ENCODE data around the gene PPARGC1A.

PPARGC1A gene

DNA sequence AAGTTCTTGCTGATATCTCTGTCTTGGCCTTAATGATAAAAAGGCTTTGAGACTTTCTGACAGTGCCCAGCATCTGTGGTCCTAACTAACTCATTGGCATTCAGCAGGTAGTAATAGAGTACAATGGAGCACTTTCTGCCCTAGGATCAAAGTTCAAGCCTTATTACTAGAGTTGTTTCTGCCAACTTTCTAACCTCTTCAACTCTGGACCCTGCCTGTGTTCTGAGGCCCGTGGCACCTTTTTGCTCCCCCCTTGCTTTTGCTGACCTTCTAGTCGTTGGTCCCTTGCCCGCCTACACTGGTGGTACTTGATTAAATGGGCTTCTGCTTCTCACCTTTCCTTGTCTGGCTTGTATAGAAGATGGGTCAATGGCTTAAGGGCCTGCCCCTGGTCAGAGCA lies 126.3 kb downstream of the PPARGC1A start:
- peaks cover 0 to 5% (median 0%) of the 10 kb centered on the region in 5 donors for H3K4me1 ChIP-seq (ENCODE audit: control insufficient read depth in 5 of 5, insufficient read depth in 5 of 5, low read length in 5 of 5)
- no peaks in the 10 kb centered on the region for H3K36me3 ChIP-seq (ENCODE audit: control insufficient read depth in 5 of 5, insufficient read depth in 5 of 5, low read length in 5 of 5)
- no peak overlapping the region for H3K4me3 ChIP-seq (ENCODE audit: low read depth in 1 of 5, low read length in 5 of 5)
- H3K27ac ChIP-seq (ENCODE audit: low read depth, low read length) = no peak overlapping the region
- H3K9me3 ChIP-seq (ENCODE audit: control insufficient read depth in 5 of 5, low read length in 5 of 5) = no peaks in the 10 kb centered on the region
- no peaks in the 10 kb centered on the region for H3K27me3 ChIP-seq (ENCODE audit: control insufficient read depth in 5 of 5, insufficient read depth in 4 of 5, low read length in 5 of 5)
- no peak overlapping the region for H3K9ac ChIP-seq (ENCODE audit: low read length in 5 of 5)

DNA sequence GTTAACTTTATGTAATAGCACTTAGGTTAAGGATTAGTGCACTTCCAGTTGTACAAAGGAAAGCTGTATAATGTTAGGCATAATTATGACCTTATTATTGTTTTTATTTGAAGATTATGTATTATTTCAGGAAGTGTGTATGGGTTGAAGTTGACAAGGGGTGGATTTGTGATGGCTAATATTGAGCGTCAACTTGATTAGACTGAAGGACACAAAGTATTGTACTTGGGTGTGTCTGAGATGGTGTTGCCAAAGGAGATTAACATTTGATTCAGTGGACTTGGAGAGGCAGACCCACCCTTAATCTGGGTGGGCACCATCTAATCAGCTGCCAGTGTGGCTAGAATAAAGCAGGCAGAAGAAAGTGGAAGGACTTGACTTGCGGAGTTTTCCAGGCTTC lies 127.3 kb downstream of the PPARGC1A start:
- Histone ChIP-seq H3K9ac (ENCODE audit: low read length in 5 of 5) (no peak overlapping the region), H3K4me3 (ENCODE audit: low read depth in 1 of 5, low read length in 5 of 5) (no peak overlapping the region), H3K4me1 (ENCODE audit: control insufficient read depth in 5 of 5, insufficient read depth in 5 of 5, low read length in 5 of 5) (peaks cover 0 to 5% (median 0%) of the 10 kb centered on the region in 5 donors), H3K27me3 (ENCODE audit: control insufficient read depth in 5 of 5, insufficient read depth in 4 of 5, low read length in 5 of 5) (no peaks in the 10 kb centered on the region), H3K27ac (ENCODE audit: low read depth, low read length) (no peak overlapping the region), H3K9me3 (ENCODE audit: control insufficient read depth in 5 of 5, low read length in 5 of 5) (no peaks in the 10 kb centered on the region), H3K36me3 (ENCODE audit: control insufficient read depth in 5 of 5, insufficient read depth in 5 of 5, low read length in 5 of 5) (no peaks in the 10 kb centered on the region)

DNA sequence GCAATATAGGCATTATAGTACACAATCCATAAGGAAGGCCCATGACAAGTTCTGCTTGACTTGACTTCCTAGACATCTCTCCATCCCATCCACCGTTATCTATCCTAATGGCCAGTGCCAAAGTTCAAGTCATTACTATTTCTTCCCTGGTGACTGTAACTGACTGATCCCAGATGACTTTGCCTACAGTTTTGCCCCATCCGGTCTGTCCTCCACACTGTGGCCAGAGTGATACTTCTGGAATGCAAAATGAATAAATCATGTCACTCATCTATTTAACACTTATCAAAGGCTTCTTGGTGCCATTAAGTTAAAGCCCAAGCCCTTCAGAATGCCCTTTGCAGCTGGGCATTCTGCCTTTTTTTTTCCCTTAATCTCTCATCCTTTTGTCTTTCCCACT lies 130.8 kb downstream of the PPARGC1A start:
- no peaks in the 10 kb centered on the region for H3K36me3 ChIP-seq (ENCODE audit: control insufficient read depth in 5 of 5, insufficient read depth in 5 of 5, low read length in 5 of 5)
- no peak overlapping the region for H3K4me3 ChIP-seq (ENCODE audit: low read depth in 1 of 5, low read length in 5 of 5)
- no peaks in the 10 kb centered on the region for H3K4me1 ChIP-seq (ENCODE audit: control insufficient read depth in 5 of 5, insufficient read depth in 5 of 5, low read length in 5 of 5)
- no peaks in the 10 kb centered on the region for H3K27me3 ChIP-seq (ENCODE audit: control insufficient read depth in 5 of 5, insufficient read depth in 4 of 5, low read length in 5 of 5)
- H3K9ac ChIP-seq (ENCODE audit: low read length in 5 of 5) = no peak overlapping the region
- no peak overlapping the region for H3K27ac ChIP-seq (ENCODE audit: low read depth, low read length)
- no peaks in the 10 kb centered on the region for H3K9me3 ChIP-seq (ENCODE audit: control insufficient read depth in 5 of 5, low read length in 5 of 5)

DNA sequence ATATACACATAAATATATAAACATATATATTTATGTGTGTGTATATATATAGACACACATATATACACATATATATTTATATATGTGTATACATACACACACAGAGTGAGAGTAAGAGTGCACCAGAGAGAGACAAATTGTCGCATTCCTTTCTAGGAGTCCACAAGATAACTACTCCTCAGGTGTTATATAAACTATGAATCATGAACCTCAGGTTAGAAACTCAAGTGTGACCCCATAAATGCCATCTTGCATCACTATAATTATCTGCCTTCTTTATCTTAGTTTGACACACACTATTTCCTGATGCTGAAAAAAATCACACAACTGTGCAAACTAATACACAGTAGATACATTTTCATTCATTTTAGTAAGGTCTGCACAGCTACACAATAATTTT lies 135.2 kb downstream of the PPARGC1A start:
- no peaks in the 10 kb centered on the region for H3K4me1 ChIP-seq (ENCODE audit: control insufficient read depth in 5 of 5, insufficient read depth in 5 of 5, low read length in 5 of 5)
- no peak overlapping the region for H3K27ac ChIP-seq (ENCODE audit: low read depth, low read length)
- no peaks in the 10 kb centered on the region for H3K9me3 ChIP-seq (ENCODE audit: control insufficient read depth in 5 of 5, low read length in 5 of 5)
- no peaks in the 10 kb centered on the region for H3K27me3 ChIP-seq (ENCODE audit: control insufficient read depth in 5 of 5, insufficient read depth in 4 of 5, low read length in 5 of 5)
- H3K36me3 ChIP-seq (ENCODE audit: control insufficient read depth in 5 of 5, insufficient read depth in 5 of 5, low read length in 5 of 5) = no peaks in the 10 kb centered on the region
- no peak overlapping the region for H3K9ac ChIP-seq (ENCODE audit: low read length in 5 of 5)
- no peak overlapping the region for H3K4me3 ChIP-seq (ENCODE audit: low read depth in 1 of 5, low read length in 5 of 5)

DNA sequence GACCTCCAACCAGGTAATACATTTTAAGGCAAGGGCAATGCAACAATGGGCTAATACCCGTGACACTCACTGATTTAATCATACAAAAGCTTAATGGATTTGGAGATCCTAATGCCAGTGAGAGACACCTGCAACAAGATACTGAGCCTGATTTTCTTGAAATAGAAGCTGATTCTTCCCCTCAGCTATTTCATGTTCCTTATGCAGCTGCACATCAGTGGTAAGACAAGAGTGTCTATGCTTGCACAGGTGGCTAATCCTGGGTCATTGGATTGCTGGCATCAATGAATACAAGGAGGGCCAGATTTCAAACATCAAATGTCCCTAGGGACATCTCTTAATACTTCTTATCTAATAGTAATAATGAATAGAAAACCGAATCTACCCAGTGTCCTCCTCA lies 139.7 kb downstream of the PPARGC1A start:
- H3K27ac ChIP-seq (ENCODE audit: low read depth, low read length) = no peak overlapping the region
- no peak overlapping the region for H3K4me3 ChIP-seq (ENCODE audit: low read depth in 1 of 5, low read length in 5 of 5)
- H3K36me3 ChIP-seq (ENCODE audit: control insufficient read depth in 5 of 5, insufficient read depth in 5 of 5, low read length in 5 of 5) = no peaks in the 10 kb centered on the region
- H3K4me1 ChIP-seq (ENCODE audit: control insufficient read depth in 5 of 5, insufficient read depth in 5 of 5, low read length in 5 of 5) = no peaks in the 10 kb centered on the region
- H3K27me3 ChIP-seq (ENCODE audit: control insufficient read depth in 5 of 5, insufficient read depth in 4 of 5, low read length in 5 of 5) = no peaks in the 10 kb centered on the region
- H3K9ac ChIP-seq (ENCODE audit: low read length in 5 of 5) = no peak overlapping the region
- H3K9me3 ChIP-seq (ENCODE audit: control insufficient read depth in 5 of 5, low read length in 5 of 5) = peaks cover 0 to 3% (median 0%) of the 10 kb centered on the region in 5 donors

DNA sequence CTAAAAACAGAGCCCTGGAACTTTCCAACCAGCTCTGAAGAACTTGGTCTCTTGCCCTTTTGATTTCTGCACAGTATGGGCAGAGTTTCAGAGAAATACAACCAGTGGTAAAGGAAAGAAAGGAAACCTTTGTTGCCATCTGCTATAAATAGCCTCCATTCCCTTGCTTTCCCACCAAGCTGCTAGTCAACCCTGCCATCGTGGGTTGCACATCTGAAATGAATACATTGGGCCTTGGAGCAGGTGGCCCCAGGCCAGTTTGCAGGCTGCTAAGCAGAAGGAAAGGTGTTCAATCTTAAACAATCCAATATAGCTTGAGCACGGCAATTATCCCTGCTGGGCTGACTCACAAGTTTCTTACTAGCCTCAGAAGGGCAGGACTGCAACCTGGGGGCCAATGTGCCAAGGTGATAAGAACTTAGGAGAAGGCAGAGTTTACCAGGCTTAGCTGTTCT lies 142.5 kb downstream of the PPARGC1A start:
- H3K4me3 ChIP-seq (ENCODE audit: low read depth in 1 of 5, low read length in 5 of 5) = no peak overlapping the region
- H3K27me3 ChIP-seq (ENCODE audit: control insufficient read depth in 5 of 5, insufficient read depth in 4 of 5, low read length in 5 of 5) = no peaks in the 10 kb centered on the region
- H3K4me1 ChIP-seq (ENCODE audit: control insufficient read depth in 5 of 5, insufficient read depth in 5 of 5, low read length in 5 of 5) = no peaks in the 10 kb centered on the region
- H3K9ac ChIP-seq (ENCODE audit: low read length in 5 of 5) = no peak overlapping the region
- no peaks in the 10 kb centered on the region for H3K36me3 ChIP-seq (ENCODE audit: control insufficient read depth in 5 of 5, insufficient read depth in 5 of 5, low read length in 5 of 5)
- H3K9me3 ChIP-seq (ENCODE audit: control insufficient read depth in 5 of 5, low read length in 5 of 5) = peaks cover 0 to 6% (median 0%) of the 10 kb centered on the region in 5 donors
- no peak overlapping the region for H3K27ac ChIP-seq (ENCODE audit: low read depth, low read length)

DNA sequence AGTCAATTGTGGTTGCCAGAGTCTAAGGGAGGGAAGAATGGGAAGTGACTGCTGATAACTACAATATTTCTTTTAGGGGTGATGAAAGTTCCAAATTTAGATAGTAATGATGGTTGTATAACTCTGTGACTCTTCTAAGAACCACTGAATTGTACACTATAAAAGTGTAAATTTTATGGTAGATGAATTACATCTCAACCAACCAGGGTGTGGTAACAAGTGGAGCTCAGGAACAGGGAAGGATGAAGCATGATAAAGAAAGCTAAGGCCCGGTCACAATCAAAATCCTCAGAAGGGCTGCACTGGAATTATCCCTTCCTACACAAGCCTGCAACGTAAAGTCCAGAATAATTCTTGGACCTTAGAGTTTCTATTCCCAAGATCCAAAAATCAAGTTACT lies 143.2 kb downstream of the PPARGC1A start:
- no peaks in the 10 kb centered on the region for H3K36me3 ChIP-seq (ENCODE audit: control insufficient read depth in 5 of 5, insufficient read depth in 5 of 5, low read length in 5 of 5)
- no peaks in the 10 kb centered on the region for H3K4me1 ChIP-seq (ENCODE audit: control insufficient read depth in 5 of 5, insufficient read depth in 5 of 5, low read length in 5 of 5)
- H3K27ac ChIP-seq (ENCODE audit: low read depth, low read length) = no peak overlapping the region
- no peak overlapping the region for H3K4me3 ChIP-seq (ENCODE audit: low read depth in 1 of 5, low read length in 5 of 5)
- H3K9ac ChIP-seq (ENCODE audit: low read length in 5 of 5) = no peak overlapping the region
- peaks cover 0 to 6% (median 0%) of the 10 kb centered on the region in 5 donors for H3K9me3 ChIP-seq (ENCODE audit: control insufficient read depth in 5 of 5, low read length in 5 of 5)
- no peaks in the 10 kb centered on the region for H3K27me3 ChIP-seq (ENCODE audit: control insufficient read depth in 5 of 5, insufficient read depth in 4 of 5, low read length in 5 of 5)

DNA sequence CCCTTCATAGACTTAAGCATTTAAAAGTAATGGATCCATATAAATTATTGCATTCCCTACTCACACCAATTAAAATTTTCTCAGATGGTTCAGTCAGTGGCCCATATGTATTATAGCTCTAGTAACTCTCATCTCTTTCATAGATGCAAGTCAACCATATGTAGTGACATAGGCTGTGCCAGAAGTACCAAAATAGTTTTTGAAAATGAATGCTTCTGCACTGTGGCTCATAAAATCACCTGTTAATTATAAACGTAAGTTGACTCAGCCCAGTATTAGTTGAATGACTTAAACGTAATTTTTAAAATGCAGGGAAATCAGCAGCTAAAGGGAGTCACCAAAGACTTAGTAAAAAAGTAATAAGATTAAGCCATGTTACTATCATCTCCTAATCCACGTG lies 143.8 kb downstream of the PPARGC1A start:
- H3K27me3 ChIP-seq (ENCODE audit: control insufficient read depth in 5 of 5, insufficient read depth in 4 of 5, low read length in 5 of 5) = no peaks in the 10 kb centered on the region

DNA sequence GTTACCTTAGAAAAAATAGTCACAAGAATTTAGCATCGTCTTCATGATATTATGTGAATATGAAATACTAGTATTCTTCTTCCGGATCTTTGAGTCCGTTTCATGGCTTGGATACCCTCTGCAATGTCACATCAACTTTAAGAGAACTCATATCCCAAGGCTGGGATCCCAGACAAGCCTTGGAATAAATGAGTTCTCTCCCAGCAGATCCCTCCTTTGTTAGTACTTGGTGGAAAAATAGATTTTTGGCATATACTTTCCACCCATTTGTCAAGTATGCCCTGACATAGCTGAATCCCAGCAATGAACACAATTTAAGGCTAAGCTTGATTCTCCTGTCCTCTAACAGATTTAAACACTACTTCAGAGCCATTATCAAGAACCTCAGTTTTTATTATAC lies 144.5 kb downstream of the PPARGC1A start:
- Histone ChIP-seq H3K27ac (ENCODE audit: low read depth, low read length) (no peak overlapping the region), H3K9ac (ENCODE audit: low read length in 5 of 5) (no peak overlapping the region), H3K9me3 (ENCODE audit: control insufficient read depth in 5 of 5, low read length in 5 of 5) (peaks cover 0 to 6% (median 0%) of the 10 kb centered on the region in 5 donors), H3K27me3 (ENCODE audit: control insufficient read depth in 5 of 5, insufficient read depth in 4 of 5, low read length in 5 of 5) (no peaks in the 10 kb centered on the region), H3K4me1 (ENCODE audit: control insufficient read depth in 5 of 5, insufficient read depth in 5 of 5, low read length in 5 of 5) (no peaks in the 10 kb centered on the region), H3K36me3 (ENCODE audit: control insufficient read depth in 5 of 5, insufficient read depth in 5 of 5, low read length in 5 of 5) (no peaks in the 10 kb centered on the region), H3K4me3 (ENCODE audit: low read depth in 1 of 5, low read length in 5 of 5) (no peak overlapping the region)

More for the DNA sequence above, 143.8 kb downstream of the PPARGC1A start:
- Histone ChIP-seq H3K9me3 (ENCODE audit: control insufficient read depth in 5 of 5, low read length in 5 of 5) (peaks cover 0 to 6% (median 0%) of the 10 kb centered on the region in 5 donors), H3K36me3 (ENCODE audit: control insufficient read depth in 5 of 5, insufficient read depth in 5 of 5, low read length in 5 of 5) (no peaks in the 10 kb centered on the region), H3K4me3 (ENCODE audit: low read depth in 1 of 5, low read length in 5 of 5) (no peak overlapping the region), H3K4me1 (ENCODE audit: control insufficient read depth in 5 of 5, insufficient read depth in 5 of 5, low read length in 5 of 5) (no peaks in the 10 kb centered on the region), H3K9ac (ENCODE audit: low read length in 5 of 5) (no peak overlapping the region), H3K27ac (ENCODE audit: low read depth, low read length) (no peak overlapping the region)

Data from subcutaneous abdominal adipose tissue (tissue), 5 donors.